ENCODE results near the gene TM9SF2.
"Not testable (repeated sequence)": the region's sequence is repeated elsewhere in the genome, so short reads cannot be mapped to it uniquely, and the experiment has no call there.

Gene TM9SF2

DNA sequence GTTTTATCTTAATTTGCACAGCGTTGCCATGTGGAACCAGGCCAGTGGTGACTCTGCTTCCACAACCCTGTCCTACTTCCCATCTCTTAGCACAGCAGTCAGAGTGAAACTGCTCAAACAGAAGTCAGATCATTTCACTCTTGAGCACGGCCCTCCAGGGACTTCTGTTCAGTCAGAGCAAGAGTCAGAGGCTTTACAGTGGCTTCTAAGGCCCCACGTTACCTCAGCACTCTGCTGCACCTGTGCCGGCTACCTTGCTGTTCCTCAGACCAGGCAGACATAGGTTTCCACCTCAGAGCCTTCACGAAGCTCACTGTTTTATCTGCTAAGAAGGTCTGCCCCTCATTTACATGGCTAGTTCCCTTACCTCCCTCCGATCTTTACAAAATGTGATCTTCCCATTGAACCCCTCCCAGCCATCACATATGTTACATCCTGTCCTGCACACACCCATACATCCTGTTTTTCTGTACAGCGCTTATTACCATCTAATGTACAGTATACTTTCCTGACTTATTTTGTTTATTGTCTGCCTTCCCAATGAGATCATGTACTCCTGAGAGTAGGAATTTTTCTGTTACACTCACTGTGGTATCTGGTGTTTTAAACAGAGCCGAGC is 41.6 kb downstream of the TM9SF2 start:
- peak; percentile 66 for DNase-seq

DNA sequence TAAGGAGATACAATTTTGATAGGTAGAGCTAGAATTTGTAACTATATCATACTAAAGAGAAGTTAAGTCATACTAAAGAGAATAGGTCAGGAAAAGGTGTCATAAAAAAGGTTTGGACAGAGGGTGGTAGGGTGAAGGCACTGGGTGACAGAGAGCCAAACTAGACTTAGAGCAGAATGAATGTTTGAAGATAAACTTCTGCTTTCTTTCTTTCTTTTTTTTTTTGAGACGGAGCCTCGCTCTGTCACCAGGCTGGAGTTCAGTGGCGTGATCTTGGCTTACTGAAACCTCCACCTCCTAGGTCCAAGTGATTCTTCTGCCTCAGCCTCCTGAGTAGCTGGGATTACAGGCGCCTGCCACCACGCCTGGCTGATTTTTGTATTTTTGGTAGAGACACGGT is 44.1 kb downstream of the TM9SF2 start:
- DNase-seq: no peak

DNA sequence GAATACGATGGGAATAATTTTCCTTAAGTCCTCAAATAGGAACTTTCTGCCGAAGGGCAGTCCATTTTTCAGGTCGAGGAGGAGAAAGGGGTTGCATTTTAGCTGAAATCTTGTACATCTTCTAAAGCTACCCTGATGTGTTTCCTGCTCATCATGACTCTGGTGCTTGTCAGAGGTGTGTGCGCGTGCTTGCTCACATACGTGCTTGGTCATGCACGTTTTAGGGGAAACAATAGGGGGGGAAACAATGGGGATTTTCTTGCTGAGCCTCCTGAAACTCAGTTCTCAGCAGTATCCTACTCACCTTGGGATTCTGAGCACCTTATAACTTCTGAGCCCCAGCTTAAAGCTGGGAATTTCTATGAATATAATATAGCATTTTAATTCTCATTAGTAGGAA is 44.7 kb downstream of the TM9SF2 start:
- DNase-seq: no peak

DNA sequence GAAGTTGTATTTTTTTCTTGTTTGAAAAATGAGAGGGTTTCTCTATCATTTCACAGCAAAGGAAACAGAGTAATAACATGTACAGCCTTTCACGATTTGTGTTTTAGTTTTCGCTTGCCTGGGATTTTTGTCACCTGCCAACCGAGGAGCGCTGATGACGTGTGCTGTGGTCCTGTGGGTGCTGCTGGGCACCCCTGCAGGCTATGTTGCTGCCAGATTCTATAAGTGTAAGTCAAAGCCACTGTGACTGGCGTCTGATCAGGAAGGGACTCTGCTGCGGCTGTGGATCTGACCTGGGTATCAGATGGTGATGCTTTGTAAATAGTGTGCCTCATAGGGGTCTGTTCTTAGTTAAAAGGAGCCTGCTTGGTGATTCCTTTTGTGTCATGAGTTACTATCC is 45.6 kb downstream of the TM9SF2 start:
- no peak for DNase-seq

DNA sequence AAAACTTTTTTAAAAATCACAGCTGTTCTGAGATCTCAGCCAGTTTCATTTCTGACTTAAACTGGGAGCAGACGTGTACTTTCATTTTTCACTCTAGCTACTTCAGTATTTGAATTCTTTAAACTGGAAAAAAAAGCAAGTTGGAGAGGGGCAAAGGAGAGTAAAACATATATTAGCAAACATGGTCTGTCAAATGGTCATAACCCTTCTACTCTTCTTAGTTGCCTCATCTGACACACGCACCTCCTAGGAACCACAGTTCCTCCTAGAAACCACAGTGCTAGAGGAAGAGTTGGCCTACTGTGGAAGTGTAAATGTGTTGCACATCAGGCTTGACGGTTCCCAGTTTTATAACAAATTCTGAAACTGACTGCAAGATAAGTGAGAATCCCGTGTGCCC is 47.2 kb downstream of the TM9SF2 start:
- DNase-seq: no peak

DNA sequence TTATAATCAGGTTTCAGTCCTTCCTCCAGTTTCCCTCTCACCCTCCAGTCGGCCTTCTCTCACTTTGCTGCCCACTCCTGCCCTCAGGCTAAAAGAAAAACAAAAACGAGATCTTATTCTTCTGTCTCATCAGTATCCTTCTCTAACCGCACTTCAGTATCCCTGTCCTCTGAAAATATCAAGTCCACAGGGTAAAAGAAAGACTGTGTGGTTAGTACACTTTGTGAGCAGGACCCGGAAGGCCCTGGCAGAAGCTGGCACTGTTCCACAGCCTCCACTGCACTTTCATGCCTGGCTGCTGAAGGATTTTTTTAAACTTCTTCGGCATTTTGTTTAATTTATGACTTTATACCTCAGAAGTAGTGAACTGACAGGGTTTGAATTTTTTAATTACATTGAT is 51.8 kb downstream of the TM9SF2 start:
- DNase-seq: no peak

DNA sequence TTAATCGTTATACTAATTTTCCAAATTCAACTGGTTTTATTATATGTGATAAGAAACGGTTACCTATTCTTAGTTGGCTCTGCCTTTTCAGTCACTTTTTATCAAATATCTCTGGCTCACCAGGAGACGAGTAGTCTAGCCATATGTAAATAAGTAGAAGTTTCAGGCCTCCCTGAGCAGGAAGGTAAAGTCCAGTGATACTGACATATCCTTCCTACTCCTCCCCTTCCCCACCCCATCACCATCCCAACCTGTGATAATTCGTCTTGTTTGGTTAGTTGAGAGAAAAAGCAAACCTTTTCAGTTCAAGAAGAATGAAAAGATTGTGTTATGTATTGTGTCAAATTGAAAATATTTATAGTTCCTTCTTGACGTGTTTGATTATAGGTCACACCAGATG is 53.9 kb downstream of the TM9SF2 start:
- DNase-seq: no peak

DNA sequence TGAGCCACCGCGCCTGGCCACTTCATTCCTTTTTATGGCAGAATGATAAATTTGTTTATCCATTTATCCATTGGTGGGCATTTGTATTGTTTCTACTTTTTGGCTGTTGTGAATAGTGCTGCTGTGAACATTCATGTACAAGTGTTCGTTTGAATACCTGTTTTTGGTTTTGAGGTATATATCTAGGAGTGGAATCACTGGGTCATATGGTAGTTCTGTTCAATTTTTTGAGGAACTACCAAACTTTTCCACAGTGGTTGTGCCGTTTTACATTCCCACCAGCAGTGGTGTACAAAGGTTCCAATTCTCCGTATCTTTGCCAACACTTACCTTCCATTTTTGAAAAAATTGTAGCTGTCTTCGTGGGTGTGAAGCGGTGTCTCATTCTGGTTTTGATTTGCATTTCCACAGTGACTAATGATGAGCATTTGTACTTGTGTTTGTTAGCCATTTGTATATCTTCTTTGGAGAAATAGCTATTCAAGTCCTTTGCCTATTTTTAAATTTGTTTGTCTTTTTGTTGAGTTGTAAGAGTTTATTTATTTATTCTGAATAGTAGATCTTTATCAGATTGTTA is 55.7 kb downstream of the TM9SF2 start:
- DNase-seq: no peak

DNA sequence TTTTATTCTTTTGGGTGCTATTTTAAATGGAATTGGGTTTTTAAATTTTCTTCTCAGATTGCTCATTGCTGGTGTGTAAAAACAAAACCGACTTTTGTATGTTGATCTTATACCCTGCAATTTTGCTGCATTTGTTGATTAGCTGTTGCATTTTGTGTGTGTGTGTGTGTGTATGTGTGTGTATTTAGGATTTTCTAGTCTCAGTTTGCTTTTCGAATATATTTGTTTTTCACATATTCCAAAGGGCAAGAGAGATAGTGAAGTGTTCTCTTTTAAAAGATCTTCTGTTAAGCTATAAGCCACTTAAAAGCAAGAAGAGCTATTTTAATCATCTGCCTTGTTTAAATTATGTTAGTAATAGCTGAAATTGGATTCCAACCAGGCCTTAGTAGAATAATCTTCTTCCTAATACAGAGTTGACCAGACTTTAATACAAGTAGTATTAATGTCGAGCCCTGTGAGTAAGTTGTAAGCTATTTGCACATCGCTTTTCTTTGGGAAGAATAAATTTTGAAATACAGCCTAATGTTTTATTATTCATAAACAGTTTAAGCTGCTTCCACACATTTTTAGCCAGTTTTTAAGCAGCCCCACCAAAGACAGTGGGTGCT is 57.4 kb downstream of the TM9SF2 start:
- DNase-seq: no peak

DNA sequence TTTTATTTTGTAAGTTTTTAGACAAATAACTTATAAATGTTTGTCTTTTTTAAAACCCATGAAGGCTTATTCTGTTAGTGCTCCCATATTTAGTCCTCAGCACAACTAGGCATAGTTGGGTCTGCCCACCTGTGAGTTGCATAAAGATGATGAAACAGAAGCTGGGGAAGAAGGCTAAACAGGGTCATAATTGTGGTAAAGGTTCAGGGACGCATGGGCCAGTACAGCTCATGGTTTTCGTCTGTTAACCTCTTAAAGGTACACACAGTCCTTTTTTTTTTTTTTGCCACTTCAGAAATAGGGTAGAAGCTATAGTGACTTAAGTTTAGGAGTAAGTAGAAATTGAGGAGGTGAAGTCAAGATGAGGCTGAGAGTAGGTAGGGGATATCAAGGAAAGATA is 58.3 kb downstream of the TM9SF2 start:
- DNase-seq: no peak

DNA sequence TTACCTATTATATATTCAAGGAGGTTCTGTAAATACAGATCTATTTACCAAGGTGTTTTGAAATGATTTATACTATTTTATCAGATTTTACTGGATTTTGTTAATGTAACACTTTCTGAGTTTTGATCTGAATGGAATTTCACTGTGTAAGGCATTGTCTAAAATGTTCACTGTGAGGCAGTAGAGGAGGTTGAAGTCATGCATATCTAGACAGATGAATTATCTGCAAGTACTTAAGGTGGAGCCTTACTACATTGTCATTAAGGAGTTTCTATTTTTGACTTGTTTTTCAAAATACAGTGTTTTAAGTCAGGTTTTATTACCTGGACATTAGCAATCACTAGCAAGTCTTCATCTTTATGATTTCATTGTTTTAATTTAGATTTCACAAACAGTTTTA is 62.1 kb downstream of the TM9SF2 start:
- no peak for DNase-seq

DNA sequence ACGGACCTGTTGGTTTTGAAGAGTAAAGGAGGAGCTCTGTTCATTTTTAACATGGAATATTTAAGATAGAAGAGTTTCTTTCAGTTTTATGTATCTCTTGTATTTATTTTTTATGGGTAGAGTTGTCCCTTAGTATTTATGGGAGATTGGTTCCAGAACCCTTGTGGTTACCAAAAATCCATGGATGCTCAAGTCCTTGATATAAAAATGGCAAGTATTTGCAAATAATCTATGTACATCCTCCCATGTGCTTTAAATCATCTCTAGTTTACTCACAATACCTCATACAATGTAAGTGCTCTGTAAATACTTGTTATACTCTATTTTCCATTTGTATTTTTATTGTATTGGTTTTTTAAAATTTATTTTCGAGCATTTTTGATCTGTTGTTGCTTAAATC is 63.1 kb downstream of the TM9SF2 start:
- no peak for DNase-seq

DNA sequence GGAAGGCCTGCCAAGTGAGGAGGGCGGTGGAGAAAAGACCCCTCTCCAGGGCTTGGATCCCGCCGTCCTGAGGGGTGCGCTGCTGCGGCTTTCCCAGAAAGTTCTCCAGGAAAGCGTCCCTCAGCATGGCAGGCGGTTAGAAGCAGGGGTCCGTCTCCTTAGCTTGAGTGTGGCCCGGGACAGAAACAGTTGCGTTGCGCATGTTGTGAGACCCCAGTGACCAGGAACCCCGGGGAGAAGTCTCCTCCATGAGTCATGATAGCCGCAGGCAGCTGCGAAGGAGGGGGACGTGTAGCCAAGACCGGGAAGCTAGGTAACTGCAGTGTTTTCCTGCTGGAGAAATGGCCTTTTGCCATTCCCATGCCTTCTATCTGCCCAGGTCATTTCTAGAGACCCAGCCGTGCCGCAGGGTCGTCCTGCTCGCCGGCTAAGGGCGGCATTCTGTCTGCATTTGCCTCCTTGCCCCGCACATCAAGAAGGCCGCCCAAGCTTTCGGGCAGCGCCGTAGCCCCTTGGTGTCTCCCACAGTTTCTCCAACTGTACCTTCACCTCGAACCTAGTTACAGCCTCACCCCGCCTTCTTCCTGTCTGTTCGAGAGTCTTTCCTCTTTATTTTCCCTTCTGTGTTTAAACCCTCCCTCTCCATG is 64.3 kb downstream of the TM9SF2 start:
- no peak for DNase-seq

DNA sequence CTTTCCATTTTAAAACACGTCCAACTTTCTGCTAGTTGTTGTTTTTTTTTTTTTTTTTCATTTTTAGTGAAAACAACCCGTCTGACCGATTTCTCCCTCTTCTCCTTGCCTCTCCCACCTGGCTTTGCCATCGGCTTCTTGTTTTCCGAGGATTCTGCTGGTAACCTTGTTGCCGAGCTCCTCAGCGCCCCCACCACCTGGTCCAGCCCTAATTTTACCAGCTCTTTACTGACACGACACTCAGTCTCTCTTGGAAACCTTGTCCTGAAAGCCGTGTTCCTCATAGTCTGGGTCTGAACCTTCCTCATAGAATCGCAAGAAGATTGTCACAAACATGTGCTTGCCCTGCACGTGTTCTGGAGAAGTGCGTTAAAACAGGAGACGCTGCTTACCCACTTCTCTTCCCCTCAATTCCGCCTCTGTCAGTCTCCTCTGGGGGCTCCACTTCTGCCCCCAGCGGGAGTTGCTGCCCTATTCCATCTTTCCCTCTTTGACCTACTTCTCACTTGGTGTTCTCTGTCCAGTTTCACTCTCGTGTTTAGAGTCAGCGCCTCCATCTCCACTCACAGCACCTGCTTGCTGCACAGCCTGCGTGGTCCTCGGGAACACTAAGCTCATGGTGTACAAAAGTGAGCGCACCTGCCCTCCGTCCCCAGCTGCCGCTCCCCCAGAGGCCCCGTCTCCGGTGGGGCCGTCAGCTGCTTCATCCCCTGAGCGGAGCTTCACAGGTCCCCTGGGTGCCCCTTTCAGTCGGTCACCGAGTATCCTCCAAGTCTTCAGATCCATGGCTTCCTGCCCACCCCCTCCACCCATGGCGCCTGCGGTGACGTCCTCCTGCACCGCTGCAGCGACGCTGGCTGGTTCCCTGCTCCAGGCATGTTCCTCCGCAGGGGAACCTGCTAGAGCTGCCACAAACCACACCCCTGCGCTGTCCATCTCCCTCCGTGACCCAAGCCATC is 65.1 kb downstream of the TM9SF2 start:
- no peak for DNase-seq

DNA sequence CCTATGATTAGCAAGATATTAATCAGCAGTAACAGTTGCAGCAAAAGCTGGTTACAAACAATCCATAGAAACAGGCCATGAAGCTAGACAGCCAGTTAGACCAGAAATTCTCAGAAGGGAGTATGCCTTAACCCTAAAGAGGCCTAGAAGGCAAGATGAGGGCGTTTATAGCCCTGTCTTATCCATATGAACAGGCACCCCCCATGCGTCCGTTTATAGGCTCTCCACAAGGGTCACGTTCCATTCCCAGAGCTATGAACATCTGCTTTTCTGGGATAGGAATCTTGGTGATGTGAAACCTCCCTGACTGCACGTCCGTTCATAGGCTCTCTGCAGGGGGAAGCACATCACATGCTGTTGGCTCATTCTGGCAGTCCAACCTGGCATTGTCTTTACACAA is 67.6 kb downstream of the TM9SF2 start:
- DNase-seq: not testable (repeated sequence)

DNA sequence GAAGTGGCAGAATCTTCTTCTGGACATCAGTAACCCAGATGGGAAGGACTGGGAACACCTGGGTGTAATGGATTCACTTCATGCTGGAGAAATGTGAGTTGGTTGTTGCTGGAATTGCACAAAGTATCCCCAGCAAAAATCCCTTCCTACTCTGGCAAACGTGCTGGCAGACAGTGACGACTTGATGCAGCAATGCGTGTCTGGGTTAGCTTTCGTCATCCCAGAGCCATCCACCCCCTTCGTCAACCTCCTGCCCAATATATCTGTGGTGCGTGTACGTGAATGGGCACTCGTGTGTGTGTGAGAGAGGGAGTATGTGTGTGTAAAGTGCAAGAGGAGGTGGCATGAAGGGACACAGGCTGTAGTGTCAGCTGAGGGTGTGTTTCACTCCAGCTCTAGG is 70.9 kb downstream of the TM9SF2 start:
- no peak for DNase-seq

DNA sequence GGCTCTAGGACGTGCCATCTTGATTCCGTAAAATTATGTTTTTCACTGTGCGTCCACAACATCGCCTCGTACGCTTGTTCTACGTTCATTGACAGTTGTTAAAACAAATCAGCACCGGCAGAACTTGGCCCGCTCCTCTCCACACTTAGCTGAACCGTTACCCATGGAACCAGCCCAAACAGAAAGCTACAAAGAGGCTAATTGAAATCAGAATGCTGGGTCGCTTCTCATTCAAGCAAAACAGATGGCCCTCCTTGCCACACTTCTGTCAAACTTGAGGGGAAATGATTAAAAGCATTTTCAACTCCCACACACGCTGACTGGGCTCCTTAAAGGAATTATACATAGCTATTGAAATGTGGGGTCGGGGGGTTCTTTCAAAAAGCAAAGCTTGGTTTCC is 71.6 kb downstream of the TM9SF2 start:
- DNase-seq: no peak

DNA sequence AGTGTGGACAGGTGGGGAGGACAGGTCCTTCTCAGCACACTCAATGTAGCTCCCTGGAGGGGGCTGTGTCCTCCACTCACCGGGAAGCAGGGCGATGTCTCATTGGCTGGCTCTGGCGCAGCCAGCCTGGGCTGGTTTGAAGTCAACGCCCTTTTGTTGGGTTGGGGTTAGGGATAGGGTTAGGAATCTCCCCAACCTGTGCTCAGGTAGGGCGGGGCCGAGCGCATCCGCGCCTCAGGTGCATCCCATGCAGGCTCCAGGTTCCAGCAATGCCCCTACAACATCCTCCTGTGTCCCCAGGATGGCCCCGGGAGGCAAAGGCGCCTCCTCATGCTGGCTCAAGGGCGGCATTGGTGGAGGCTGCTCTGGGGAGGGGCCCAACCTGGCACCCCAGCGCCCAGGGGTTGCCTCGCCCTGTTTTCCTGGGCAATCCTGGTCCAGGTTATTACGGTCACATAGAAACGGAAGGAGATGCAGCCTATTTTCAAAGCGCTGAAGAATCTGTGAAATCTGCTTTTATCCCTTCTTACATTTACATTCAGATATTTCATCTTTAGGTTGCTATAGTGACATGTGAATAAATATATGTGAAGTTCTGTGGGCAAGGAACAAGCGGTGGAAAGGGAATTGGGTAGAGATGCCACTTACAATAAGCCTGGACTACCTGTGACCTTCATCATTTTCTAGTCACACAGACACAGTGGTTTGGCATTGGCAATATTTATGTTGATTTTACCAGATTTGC is 74.3 kb downstream of the TM9SF2 start:
- no peak for DNase-seq

DNA sequence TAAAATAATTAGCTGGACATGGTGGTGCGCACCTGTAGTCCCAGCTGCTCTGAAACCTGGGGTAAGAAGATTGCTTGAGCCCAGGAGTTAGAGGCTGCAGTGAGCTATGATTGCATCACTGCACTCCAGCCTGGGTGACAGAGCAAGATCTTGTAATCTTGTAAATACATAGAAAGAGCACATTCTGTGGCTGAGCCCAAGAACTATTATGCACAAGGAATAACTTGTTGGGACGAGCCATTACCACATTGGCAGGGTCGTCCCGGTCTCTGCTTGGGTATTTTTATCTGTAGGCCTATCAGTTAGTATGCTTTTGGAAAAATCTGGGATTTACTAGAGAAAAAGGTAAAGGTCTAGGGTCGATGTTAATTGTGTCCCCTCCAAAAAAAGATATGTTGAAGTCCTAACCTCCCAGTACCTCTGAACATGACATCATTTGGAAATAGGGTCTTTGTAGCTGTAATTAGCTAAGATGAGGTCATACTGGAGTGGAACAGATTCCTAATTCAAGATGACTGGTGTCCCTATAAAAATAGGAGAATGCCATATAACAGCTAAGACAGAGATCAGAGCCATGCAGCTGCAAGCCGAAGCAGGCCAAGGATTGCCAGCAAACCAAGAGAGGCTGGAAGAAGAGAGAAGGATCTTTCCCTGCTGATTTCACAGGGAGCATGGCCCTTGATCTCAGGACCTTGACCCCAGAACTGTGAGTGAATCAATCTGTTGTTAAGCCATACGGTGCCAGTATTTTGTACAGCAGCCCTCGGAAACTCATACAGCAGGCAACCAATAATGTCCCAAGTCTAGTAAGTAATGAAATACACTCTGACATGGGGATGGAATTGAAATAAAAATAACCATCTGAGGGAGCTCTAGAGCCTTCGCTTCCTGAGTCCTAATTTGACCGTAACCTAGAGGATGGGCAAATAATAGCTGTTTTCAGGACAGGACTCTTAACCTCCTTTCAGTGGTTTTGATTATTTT is 77.0 kb downstream of the TM9SF2 start:
- DNase-seq: no peak

DNA sequence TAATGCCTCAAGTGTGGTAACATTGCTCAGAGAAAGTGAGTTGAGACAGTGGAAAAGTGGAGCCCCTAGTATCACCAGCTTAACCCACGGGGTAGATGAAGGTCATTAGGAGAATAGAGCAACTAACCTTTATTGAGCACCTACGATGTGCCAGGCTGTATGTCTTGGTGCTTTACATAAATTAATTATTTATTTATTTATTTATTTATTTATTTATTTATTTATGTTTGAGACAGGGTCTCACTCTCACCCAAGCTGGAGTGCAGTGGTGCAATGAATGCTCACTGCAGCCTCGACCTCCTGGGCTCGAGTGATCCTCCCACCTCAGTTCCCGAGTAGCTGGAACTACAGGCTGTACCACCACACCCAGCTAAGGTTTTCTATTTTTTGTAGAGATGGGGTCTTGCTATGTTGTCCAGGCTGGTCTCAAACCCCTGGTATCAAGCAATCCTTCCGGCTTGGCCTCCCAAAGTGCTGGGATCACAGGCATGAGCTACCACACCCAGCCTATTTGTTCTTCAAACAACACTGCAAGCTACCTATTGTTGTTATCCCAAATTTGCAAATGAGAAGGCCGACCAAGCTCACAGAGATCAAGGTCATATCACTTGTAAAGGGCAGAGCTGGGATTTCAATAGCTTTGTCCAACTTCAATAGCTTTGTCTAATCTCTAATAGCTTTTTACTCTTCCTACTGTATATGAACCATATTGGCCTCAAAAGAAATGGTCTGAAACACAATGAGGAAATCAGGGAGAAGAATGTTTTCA is 79.4 kb downstream of the TM9SF2 start:
- no peak for DNase-seq
